ENCODE results near the gene C6.
"Not testable (repeated sequence)": the region's sequence is repeated elsewhere in the genome, so short reads cannot be mapped to it uniquely, and the experiment has no call there.

DNA sequence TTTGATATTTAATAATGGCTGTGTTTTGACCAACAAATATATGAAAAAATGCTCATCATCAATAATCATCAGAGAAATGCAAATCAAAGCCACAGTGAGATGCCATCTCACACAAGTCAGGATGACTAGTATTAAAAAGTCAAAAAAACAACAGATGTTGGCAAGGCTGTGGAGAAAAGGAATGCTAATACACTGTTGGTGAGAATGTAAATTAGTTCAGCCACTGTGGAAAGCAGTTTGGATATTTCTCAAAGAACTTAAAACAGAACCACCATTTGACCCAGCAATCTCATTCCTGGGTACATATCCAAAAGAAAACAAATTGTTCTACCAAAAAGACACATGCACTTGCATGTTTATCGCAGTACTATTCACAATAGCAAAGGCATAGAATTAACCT lies 30.0 kb downstream of the C6 start:
- TF ChIP-seq POLR2A, POU2F2 (IDR thresholded peaks at IDR 0.05; ENCODE audit: low read depth, low read length): not testable (repeated sequence)
